GM21515 (cell line): ENCODE measurements around the gene MAGED2.
"Not testable (repeated sequence)": the region's sequence is repeated elsewhere in the genome, so short reads cannot be mapped to it uniquely, and the experiment has no call there.

Experiments
- ATAC-seq: cut with Tn5 transposase; IDR thresholded peaks from one replicate; pipeline ENCODE4 v1.9.1; 2021; ENCODE audit not compliant: unreplicated experiment

The MAGED2 gene

DNA sequence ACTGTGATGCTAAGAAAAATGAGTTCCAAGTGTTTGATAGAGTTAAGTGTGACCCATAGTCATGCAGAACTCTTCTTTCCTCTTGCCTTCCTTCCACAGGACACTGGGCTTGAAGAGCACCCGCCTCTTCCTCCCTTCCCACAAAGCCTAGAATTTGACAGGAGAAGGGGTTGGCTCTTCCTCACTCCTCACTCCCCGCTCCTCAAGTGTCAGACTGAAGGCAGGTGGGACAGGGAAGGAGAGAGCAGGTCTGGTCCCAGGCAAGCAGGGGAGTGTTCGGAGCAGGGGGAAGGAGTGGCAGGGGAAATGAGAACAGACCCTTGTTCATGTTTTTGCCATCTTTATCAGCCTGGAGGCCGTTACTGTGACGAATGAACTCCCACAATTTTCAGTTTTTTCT is 10.7 kb downstream of the MAGED2 start:
- ATAC-seq = no peak

DNA sequence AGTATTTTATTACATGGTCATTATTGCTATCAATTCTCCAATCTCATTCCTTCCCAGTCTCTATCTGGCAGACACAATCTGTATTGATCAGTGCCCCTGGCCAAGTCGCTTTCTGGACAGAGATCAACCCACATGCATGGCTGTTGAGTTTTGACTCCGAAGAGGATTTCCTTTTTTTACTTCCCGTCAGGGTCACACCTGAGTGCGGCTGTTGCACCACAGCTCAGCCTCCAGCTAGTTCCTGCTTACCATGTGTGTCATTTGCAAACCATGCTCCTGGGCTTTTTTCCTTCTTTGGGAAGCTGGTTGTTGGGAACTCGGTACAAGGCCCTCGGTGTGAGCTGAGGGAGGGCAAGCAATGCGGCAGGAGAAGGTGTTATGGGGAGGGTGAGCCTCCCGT is 11.7 kb downstream of the MAGED2 start:
- ATAC-seq = no peak

DNA sequence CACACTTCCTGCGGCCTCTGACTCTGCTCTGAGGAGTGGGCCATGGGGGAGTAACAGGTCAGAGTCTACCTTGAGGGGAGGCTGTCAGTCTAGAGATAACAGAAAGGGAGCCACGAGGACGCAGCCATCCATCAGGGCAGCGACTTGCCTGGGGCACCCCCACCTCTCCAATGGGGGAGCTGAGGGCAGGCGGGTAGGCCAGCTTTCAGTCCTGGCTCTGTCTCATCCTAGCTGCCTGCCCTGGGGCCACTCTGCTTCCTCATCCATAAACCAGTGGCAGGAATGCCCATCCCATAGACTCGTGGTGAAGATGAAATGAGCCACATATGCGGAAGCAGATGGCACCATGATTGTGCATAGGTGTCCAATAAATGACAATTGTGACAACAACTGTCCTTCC is 13.2 kb downstream of the MAGED2 start:
- ATAC-seq = no peak

DNA sequence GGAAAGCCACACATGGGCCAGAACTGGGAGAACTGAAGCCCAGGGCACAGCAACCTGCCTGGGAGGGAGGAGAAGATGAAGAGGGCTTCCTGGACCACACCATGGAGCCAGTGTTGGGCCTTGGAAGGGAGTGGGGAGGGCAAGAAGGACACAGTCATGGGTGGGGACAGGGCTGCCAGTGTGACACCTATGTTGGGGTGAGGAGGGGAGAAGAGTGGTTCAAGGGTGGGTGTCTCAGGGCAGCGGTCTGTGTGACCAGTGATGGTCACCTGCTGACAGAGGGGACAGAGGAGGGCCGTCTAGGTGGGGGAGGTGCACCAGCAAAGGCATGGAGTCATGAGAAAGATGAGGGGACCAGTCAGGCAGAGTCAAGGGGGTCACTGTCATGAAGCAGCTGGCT is 13.8 kb downstream of the MAGED2 start:
- ATAC-seq = no peak

DNA sequence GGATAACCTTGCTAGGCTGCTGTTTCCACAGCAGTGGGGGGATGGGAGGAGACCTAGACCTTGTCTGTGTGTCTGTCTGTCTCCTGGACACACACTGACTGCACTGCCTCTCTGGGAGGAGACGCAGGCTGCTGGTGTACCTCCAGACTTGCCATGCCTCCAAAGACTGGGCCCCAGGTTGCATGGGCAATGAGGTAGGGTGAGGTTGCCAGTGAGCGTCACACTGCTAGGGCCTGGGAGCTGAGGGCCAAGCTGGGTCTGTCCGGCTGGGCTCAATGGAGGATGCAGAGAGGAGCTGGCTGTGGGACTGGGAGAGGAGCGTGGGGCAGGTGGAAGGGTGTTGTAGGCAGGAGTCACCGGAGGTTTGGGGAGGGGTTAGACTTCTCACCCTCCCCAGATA is 16.6 kb downstream of the MAGED2 start:
- no peak for ATAC-seq

DNA sequence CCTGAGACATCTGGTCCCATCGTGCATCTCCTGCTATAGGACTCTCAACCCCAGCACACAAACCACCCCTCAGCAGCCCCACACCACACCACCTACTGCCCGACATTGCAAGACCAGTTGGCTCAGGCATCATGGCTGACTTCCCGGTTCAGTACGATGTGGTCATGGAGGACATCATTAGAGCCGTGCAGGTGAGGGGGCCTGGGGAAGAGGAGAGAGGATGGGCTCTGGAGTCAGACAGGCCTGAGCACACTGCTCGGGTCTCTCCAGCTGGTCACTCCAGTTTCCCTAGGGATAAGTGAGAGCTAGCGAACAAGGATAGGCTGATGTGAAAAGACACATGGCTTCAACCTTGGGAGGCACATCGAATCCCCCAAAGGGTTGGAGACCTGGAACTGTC is 17.2 kb downstream of the MAGED2 start:
- ATAC-seq = no peak

DNA sequence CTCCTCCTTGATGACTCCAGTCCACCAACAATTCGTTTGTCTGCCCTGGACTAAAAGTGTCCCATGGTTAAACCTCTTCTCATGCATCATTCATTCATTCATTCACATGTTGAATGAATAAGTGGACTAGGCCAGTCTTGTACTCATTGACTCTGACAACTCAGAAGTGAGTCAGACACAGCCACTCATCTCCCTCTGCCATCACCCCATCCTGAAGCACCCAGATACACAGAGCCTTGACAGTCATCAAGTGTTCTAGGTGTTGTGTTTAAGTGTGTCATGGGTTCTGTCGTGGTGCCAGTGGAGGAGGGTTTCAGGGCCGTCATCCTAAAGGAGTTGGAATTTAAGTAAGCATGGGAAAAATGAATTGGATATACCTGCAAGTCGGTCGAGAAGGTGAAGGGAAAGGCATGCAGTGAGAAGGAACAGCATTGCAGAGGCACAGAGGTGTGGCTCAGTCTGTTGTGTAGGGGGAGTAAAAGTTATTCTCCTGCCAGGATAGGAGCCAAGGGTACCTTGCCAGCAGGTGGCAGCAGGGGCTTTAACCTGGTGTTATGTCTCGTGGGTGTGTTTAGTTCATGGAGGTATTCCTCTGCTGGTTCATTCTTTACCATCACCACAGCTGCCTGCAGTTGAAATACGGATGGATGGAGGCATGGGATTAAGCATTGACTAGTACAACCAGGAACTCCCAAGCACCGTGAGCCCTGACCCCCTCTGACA is 18.3 kb downstream of the MAGED2 start:
- ATAC-seq = no peak

DNA sequence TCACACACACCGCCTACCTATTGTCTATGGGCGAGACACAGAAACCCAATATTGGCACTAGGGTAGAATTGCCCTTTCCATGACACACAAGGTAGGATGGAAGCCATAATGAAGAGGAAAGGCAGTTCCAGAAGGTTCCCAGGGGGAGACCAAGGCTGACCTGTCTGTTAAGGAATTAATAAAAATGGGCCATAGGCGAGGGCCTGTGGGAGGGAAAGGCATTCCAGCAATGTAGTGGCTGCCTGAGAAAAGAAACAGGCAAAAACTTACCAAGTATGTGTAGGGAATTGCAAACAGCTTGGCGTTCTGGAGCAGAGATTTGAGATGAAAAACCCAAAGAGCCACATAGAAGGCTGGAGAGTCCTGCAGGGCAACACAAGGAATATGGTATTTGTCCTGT is 19.1 kb downstream of the MAGED2 start:
- no peak for ATAC-seq

DNA sequence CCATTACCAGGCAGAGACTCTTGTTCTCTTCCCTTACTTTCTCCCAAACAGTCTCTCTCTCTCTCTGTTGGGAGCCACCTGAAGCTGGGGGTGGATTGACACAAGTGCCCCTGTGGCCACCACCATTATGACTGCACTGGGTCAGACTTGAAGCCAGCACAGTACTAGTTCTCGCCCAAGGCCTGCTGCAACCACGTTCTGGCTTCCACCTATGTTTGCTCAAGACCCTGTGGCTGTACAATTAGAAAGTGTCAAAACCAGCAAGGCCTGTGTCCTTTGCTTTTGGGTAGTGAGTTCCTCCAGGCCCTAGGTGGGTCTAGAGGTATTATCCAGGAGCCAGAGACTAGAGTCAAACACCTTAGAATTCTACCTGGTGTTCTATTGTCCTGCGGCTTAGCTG is 31.0 kb downstream of the MAGED2 start:
- ATAC-seq = no peak

DNA sequence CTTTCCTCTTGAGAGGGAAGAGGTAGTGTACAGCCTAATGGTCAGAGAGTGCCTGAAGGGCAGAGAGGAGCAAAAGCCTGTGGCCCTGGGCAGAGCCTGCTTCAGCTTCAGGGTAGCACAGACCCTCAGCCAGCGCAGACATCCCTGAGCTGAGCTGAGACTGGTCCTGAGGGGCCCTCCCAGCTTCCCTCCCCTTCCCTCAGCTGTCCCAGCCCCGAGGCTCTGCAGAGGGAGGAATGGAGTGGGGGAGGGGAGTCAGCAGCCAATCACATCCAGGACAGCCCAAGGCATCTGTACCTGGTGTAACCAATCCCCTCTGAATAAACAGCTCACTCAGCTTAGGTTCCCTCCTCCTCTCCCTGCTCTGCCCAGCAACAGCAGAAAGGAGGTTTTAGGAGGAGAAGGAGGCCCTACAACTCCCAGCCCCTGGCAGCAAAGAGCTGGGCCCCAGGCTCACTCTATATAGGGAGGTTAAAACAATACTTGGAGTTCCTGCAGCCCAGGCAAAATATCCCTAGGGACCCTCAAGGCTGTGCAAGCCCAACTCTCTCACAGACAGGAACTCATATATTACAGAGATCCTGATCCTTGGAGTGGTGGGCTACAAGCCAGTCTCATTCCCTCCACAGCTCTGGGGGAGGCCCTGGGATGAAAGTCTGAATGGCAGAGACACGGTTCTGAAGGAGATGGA is 33.8 kb downstream of the MAGED2 start:
- not testable (repeated sequence) for ATAC-seq

DNA sequence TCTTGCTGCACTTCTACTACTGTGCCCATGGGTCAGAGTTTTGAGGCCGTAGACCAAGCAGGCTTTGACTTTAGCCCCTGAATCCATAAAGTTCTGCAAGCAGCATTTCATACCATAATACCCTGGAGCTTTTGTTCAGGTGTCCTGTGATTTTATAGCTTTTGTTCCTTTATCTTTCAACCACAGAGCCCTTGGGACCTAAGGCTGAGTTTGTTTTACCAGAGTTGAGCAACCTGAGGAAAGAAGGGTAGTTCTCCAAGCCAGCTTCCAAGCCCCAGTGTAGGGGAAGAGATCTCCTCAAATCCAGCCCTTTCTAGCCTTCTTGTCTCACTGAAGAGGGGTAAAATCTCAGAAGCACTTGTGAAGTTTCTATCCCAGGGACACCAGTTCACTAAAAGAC is 35.1 kb downstream of the MAGED2 start:
- ATAC-seq = no peak

DNA sequence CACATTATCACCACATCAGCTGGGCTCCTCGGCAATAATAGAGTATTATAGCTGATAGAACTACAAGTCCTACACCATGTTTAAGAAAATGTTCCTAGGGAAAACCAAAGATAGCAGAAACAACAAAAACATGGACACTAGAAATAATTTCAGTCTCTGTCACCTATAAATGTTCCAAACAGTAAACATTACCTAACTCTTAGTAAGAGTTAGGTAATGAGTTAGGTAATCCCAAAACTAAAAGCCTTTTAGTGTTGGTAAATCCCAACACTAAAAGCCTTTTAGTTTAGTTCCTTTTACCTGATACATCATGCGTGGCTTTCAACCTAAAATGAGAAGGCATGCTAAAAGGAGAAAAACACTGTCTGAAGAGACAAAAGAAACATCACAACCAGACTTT is 35.5 kb downstream of the MAGED2 start:
- no peak for ATAC-seq

DNA sequence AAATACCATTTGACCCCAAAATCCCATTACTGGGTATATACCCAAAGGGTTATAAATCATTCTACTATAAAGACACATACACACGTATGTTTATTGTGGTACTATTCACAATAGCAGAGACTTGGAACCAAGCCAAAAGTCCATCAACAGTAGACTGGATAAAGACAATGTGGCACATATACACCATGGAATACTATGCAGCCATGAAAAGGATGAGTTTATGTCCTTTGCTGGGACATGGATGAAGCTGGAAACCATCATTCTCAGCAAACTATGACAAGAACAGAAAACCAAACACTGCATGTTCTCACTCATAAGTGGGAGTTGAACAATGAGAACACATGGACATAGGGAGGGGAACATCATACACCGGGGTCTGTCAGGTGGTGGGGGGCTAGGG is 40.2 kb downstream of the MAGED2 start:
- ATAC-seq = not testable (repeated sequence)

DNA sequence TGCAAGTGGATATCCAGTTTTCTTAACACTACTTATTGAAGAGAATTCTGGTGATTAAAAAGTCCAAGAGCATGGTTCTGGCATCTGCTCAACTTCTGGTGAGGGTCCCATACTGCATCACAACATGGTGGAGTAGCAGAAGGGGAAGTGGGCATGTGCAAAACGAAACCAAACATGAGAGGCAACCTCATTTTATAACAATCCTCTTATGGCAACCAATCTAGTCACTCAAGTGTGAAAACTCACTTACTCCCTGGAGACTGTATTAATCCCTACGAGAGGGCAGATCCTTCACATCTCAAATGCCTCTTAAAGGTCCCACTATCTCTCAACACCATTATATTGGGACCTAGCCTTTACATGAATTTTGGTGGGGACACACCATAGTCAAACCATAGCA is 57.7 kb downstream of the MAGED2 start:
- ATAC-seq = no peak
